NCI-H69 (cell line): ENCODE data around the gene FAM20B.
"Not testable (repeated sequence)": the region's sequence is repeated elsewhere in the genome, so short reads cannot be mapped to it uniquely, and the experiment has no call there.

Source experiments
- DNase-seq: peaks from one replicate; lab custom pipeline; 2025; lab: John Stamatoyannopoulos, UW

Gene FAM20B

GRCh38 chr1:179025125-179025974 lies at the start of gene FAM20B:
Gene FAM20B (plus strand): TSS chr1:179025894. CDS start chr1:179043848, 17,954 bp downstream.
- DNase-seq, result peak; percentile 97

GRCh38 chr1:178976541-178976940 lies 49.2 kb upstream of the FAM20B start:
- DNase-seq, result no peak

GRCh38 chr1:178986204-178986603 lies 39.5 kb upstream of the FAM20B start:
- no peak for DNase-seq

- DNase-seq, result not testable (repeated sequence)
Measured at GRCh38 chr1:178988198-178988597, 37.5 kb upstream of the FAM20B start.

GRCh38 chr1:178993559-178993958 lies 32.1 kb upstream of the FAM20B start:
- DNase-seq, result no peak

GRCh38 chr1:178997428-178997827 lies 28.3 kb upstream of the FAM20B start:
- no peak for DNase-seq

- DNase-seq, result no peak
Measured at GRCh38 chr1:178998295-178998694, 27.4 kb upstream of the FAM20B start.

GRCh38 chr1:178999061-178999460 lies 26.6 kb upstream of the FAM20B start:
- no peak for DNase-seq

GRCh38 chr1:179001451-179001850 lies 24.2 kb upstream of the FAM20B start:
- no peak for DNase-seq

- DNase-seq, result not testable (repeated sequence)
Measured at GRCh38 chr1:179002064-179002463, 23.6 kb upstream of the FAM20B start.

- peak; percentile 70 for DNase-seq
Measured at GRCh38 chr1:179002552-179003345, 22.9 kb upstream of the FAM20B start.

GRCh38 chr1:179003512-179004066 lies 22.1 kb upstream of the FAM20B start:
- DNase-seq, result no peak

- DNase-seq, result no peak
Measured at GRCh38 chr1:179007233-179007632, 18.5 kb upstream of the FAM20B start.

- DNase-seq, result no peak
Measured at GRCh38 chr1:179010671-179011070, 15.0 kb upstream of the FAM20B start.

GRCh38 chr1:179012038-179012437 lies 13.7 kb upstream of the FAM20B start:
- DNase-seq, result no peak

GRCh38 chr1:179014123-179014522 lies 11.6 kb upstream of the FAM20B start:
- DNase-seq, result no peak

- DNase-seq, result no peak
Measured at GRCh38 chr1:179015396-179015795, 10.3 kb upstream of the FAM20B start.

- peak; percentile 87 for DNase-seq
Measured at GRCh38 chr1:179016706-179017382, 8.8 kb upstream of the FAM20B start.

GRCh38 chr1:179017383-179018326 lies 8.0 kb upstream of the FAM20B start:
- no peak for DNase-seq

GRCh38 chr1:179021873-179022272 lies 3.8 kb upstream of the FAM20B start:
- DNase-seq, result peak; percentile 85
